Cortex of kidney (tissue), 1 donor: ENCODE data around the gene SMURF2.
"Not testable (repeated sequence)": the region's sequence is repeated elsewhere in the genome, so short reads cannot be mapped to it uniquely, and the experiment has no call there.

Source experiments
- DNase-seq: peaks from one replicate; lab custom pipeline; 2025; lab: John Stamatoyannopoulos, UW

The SMURF2 gene

GRCh38 chr17:64664299-64664981 lies 2.3 kb upstream of the SMURF2 start:
- not testable (repeated sequence) for DNase-seq

GRCh38 chr17:64663836-64664235 lies 1.7 kb upstream of the SMURF2 start:
- not testable (repeated sequence) for DNase-seq

- no peak for DNase-seq
These were observed 764 bp upstream of the SMURF2 start for GRCh38 chr17:64662774-64663367.

- no peak for DNase-seq
These were observed 456 bp downstream of the SMURF2 start for GRCh38 chr17:64661726-64661975.

- not testable (repeated sequence) for DNase-seq
These were observed 955 bp downstream of the SMURF2 start for GRCh38 chr17:64660978-64661725.

- not testable (repeated sequence) for DNase-seq
These were observed 1.7 kb downstream of the SMURF2 start for GRCh38 chr17:64660195-64660977.

- DNase-seq = no peak
These were observed 3.2 kb downstream of the SMURF2 start for GRCh38 chr17:64658931-64659330.

GRCh38 chr17:64657610-64658125 lies 4.4 kb downstream of the SMURF2 start:
- DNase-seq = no peak

GRCh38 chr17:64655704-64656103 lies 6.4 kb downstream of the SMURF2 start:
- no peak for DNase-seq

- no peak for DNase-seq
These were observed 8.1 kb downstream of the SMURF2 start for GRCh38 chr17:64653985-64654355.

- DNase-seq = no peak
These were observed 8.7 kb downstream of the SMURF2 start for GRCh38 chr17:64653325-64653984.

GRCh38 chr17:64651889-64652288 lies 10.2 kb downstream of the SMURF2 start:
- DNase-seq = no peak

GRCh38 chr17:64648234-64648633 lies 13.9 kb downstream of the SMURF2 start:
- DNase-seq = no peak

- DNase-seq = no peak
These were observed 14.3 kb downstream of the SMURF2 start for GRCh38 chr17:64647817-64648216.

GRCh38 chr17:64639516-64639915 lies 22.6 kb downstream of the SMURF2 start:
- no peak for DNase-seq

GRCh38 chr17:64638552-64639203 lies 23.4 kb downstream of the SMURF2 start:
- no peak for DNase-seq

GRCh38 chr17:64635647-64636305 lies 26.3 kb downstream of the SMURF2 start:
- no peak for DNase-seq

- DNase-seq = no peak
These were observed 27.9 kb downstream of the SMURF2 start for GRCh38 chr17:64634218-64634617.

GRCh38 chr17:64632606-64633005 lies 29.5 kb downstream of the SMURF2 start:
- no peak for DNase-seq

GRCh38 chr17:64632194-64632593 lies 29.9 kb downstream of the SMURF2 start:
- no peak for DNase-seq
